Measurements from ENCODE around the gene HSD3B2. TPM values are rescaled to one million over a fixed set of nuclear protein-coding genes. Genes with fewer than 3 reads are reported as not detected.
A peak's percentile ranks its signal among the peaks of the same experiment; 100 is the strongest.

HSD3B2 gene
- total and polyA plus RNA-seq, 8 donors: 1.4 TPM; not detected in 7

GRCh38 chr1:119431836-119432235 lies 16.9 kb downstream of the HSD3B2 start:
- H3K27me3 ChIP-seq: no peaks in the 10 kb centered on the region
- DNase-seq: no peak
- ATAC-seq: peak in 1 of 4 donors; percentile 52
- no peak for TF ChIP-seq CTCF (IDR thresholded peaks at IDR 0.05)
- H3K4me3 ChIP-seq: no peak overlapping the region
- no peaks in the 10 kb centered on the region for H3K36me3 ChIP-seq
- H3K9me3 ChIP-seq: no peaks in the 10 kb centered on the region
- FAIRE-seq: no peak
- WGBS, 2 donors: 47 to 56% methylated on average over 3 of the region's 3 CpGs
- intact Hi-C loops (cut with DNase I): no loop called here
- H3K27ac ChIP-seq: no peak overlapping the region
- no peaks in the 10 kb centered on the region for H3K4me1 ChIP-seq

- no peak for TF ChIP-seq CTCF (IDR thresholded peaks at IDR 0.05)
- DNase-seq: no peak
- 79 to 84% methylated on average over 3 of the region's 3 CpGs for WGBS, 2 donors
- no peaks in the 10 kb centered on the region for H3K9me3 ChIP-seq
- no peaks in the 10 kb centered on the region for H3K4me1 ChIP-seq
- FAIRE-seq: no peak
- H3K27ac ChIP-seq: no peak overlapping the region
- intact Hi-C loops (cut with DNase I): no loop called here
- no peaks in the 10 kb centered on the region for H3K27me3 ChIP-seq
- ATAC-seq: no peak
- no peak overlapping the region for H3K4me3 ChIP-seq
- H3K36me3 ChIP-seq: no peaks in the 10 kb centered on the region
Observed at GRCh38 chr1:119435052-119435451, 20.1 kb downstream of the HSD3B2 start.

- Histone ChIP-seq H3K4me3 (no peak overlapping the region), H3K27ac (no peak overlapping the region), H3K9me3 (no peaks in the 10 kb centered on the region), H3K36me3 (no peaks in the 10 kb centered on the region), H3K27me3 (no peaks in the 10 kb centered on the region), H3K4me1 (no peaks in the 10 kb centered on the region)
- intact Hi-C loops (cut with DNase I): no loop called here
- FAIRE-seq: no peak
- no peak for DNase-seq
- WGBS, 2 donors: 55 to 66% methylated on average over 2 of the region's 2 CpGs
- ATAC-seq: no peak
- no peak for TF ChIP-seq CTCF (IDR thresholded peaks at IDR 0.05)
Observed at GRCh38 chr1:119438761-119439160, 23.8 kb downstream of the HSD3B2 start.

- intact Hi-C loops (cut with DNase I): no loop called here
- Histone ChIP-seq H3K9me3 (no peaks in the 10 kb centered on the region), H3K4me1 (no peaks in the 10 kb centered on the region), H3K27ac (no peak overlapping the region), H3K36me3 (no peaks in the 10 kb centered on the region), H3K4me3 (no peak overlapping the region), H3K27me3 (no peaks in the 10 kb centered on the region)
- no peak for ATAC-seq
- WGBS, 2 donors: 71 to 72% methylated on average over 8 of the region's 8 CpGs
- no peak for DNase-seq
- no peak for TF ChIP-seq CTCF (IDR thresholded peaks at IDR 0.05)
- FAIRE-seq: no peak
Observed at GRCh38 chr1:119440721-119441307, 25.9 kb downstream of the HSD3B2 start.

- FAIRE-seq: no peak
Observed at GRCh38 chr1:119442756-119443155, 27.8 kb downstream of the HSD3B2 start.

More at GRCh38 chr1:119442756-119443155, 27.8 kb downstream of the HSD3B2 start:
- H3K4me3 ChIP-seq: no peak overlapping the region
- H3K36me3 ChIP-seq: no peaks in the 10 kb centered on the region
- H3K4me1 ChIP-seq: no peaks in the 10 kb centered on the region
- intact Hi-C loops (cut with DNase I): no loop called here
- no peak for DNase-seq
- H3K9me3 ChIP-seq: no peaks in the 10 kb centered on the region
- no peak for ATAC-seq
- H3K27ac ChIP-seq: no peak overlapping the region
- no peaks in the 10 kb centered on the region for H3K27me3 ChIP-seq
- TF ChIP-seq CTCF (IDR thresholded peaks at IDR 0.05): no peak
- WGBS, 2 donors: 43 to 49% methylated on average over 6 of the region's 6 CpGs

Measured in pancreas (tissue), 10 donors.